NCI-H2227 treated with DMSO at 0.1 percent for 48 hours (cell line): ENCODE data around the gene MRPL33.

ENCODE experiments used
- DNase-seq: peaks from one replicate; lab custom pipeline; 2025; lab: John Stamatoyannopoulos, UW

The MRPL33 gene

DNA sequence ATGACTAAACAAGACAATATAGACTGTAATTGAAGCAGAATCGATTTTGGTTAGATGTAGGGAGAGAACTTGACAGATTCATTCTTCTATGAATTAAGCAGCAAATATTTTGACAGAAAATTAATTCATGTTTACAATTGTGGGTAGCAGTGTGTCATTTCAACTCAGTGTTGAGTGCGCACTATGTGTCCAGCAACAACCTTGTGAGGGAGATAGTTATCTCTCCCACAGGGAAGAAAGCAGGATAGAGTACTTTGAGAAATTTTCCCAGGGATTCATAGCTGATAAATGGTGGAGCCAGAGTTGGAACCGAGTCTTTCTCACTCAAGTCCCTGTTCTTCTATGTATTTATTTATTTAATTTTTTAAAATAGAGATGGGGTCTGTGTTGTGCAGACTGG, 5.2 kb downstream of the MRPL33 start:
- no peak for DNase-seq

DNA sequence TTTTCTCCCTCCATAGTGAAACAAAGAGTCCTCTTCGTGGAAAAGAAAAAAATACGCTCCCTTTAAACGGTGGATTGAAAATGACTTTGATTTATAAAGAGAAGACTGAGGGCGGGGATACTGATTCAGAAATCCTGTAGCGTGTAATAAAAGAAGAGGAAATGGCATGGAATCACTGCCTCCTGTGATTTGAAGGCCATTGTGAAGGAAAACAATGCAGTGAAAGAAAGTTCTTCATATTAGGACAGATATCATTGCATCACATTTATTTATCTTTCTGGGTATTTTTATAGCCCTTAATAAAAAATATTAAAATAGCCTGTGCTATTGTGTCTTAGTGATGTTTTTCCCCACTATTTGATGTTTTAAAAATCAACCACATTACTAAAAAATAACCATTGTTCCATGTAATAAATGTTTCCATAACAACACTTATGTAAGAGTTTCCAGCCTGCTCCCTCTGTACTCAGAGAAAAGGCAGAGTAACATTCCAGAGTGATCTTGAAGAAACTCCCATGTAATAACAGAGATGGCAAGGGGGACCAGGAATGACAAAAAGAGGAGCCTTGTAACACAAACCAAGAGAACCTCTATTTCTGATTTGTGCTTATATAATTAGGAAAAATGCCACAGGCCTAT, 8.0 kb downstream of the MRPL33 start:
- DNase-seq = no peak

DNA sequence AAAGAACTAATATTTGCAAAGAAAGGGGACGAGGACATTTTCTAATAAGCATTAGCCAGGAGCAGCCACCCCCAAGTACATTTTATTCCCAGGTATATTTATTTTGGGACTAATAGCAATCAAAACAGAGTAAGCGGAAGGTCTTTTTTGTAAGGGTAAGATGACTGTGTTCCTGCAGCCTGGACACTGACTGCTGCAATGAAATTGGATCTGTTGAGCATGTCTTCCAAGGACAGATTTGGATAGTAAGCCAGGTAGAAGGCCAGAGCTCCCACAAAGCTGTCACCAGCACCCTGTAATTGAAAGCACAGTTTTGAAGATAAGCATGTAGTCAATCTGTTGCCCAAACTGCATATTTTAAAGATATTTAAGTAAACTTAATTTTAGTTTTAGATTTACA, 10.0 kb downstream of the MRPL33 start:
- DNase-seq = no peak

DNA sequence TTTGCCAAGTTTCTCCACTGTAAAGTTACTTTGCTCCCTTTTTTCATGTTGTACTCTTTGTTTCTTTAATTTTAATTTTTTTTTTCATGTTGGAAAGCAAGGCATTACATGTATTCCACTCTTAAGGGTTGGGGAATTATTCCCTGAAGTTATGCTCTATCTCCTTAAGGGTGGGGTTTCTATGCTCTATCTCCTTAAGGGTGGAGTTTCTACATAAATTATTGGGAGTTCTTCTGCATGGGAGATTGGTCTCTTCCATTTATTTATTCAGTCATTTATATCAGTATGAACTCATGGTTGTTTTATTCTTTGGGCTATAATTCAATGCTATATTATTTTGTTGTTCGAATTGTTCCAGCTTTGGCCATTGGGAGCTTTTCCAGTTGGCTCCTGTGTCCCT, 11.2 kb downstream of the MRPL33 start:
- no peak for DNase-seq

DNA sequence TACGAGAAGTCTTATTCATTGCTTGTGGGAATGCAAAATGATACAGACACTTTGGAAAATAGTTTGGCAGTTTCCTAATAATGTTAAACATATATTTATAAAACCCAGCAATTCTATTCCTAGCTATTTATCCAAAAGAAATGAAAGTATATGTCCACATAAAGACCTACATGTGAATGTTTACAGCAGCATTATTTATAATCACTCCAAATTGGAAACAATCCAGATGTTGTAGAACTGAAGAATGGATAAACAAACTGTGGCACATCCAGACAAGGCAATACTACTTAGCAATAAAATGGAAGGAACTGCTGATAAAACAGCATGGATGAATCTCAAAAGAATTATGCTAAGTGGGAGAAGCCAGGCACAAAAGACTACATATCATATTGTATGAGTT, 19.3 kb downstream of the MRPL33 start:
- no peak for DNase-seq

DNA sequence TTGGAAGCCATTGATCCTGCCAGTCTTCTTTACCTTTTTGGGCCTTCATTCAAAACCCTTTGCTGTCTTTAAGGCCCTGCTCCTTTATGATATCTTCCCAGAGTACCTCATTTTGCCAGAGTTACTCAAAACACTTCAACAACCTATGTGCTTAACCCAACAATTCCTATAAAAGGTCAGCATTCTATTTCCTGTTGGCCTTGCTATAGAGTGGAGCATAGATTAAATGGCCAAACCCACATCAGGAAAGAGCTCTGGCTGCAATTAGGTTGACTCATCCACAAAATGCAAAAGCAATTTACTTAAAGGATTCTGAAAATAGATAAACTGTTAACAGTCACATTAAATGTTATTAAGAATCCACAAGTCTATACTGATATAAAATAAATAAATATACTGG, 21.2 kb downstream of the MRPL33 start:
- no peak for DNase-seq

DNA sequence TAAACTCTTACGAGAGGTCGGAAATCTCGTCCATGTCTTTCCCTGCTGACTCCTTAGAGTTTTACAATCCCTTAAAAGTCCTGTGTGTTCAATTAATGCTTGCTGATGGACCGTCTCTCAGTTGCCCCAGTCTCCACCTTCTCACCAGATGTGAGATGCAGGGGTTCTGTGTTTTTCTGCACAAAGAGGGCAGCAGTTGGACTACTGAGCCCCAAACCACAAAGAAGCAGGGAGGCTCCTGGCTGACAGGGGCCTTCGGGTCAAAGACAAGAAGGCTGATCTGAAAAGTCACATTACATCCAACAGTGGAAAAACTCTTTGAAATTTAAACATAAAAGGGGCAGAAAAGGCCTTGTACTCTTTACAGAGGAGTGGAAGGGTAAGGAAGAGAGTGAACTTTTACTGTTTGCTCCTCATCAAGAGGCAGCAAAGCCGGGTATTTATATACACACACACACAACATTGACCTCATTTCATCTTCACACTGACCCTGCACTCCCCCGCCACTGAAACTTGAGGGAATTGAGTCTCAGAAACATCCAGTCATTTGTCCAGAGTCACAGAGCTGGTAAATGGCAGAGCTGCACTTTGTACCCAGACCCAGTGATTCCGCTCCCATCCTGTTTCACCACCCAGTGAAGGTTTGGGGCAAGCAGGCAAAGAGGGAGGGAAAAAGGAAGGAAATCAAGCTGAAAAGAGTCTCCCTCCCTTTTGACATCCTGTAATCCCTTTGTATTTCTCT, 23.7 kb downstream of the MRPL33 start:
- no peak for DNase-seq

DNA sequence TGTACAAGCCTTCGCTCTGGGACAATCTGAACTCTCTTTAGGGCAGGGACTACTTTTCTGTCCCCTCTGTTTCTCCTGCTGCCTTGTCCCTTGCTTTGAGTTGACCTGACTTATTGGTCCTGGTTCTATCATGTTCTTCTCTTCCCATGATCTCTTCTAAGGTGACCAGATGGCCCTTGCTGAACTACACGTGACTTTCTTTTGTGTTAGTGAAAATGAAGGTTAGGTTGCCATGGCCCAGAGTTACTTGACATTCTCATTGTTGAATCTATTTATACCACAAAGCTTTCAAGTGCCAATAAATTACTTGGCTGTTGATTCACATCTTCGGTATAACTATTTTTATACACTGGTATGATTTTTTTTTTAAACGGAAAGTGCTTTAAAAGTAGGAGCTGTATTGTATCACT, 24.4 kb downstream of the MRPL33 start:
- peak; percentile 43 for DNase-seq

DNA sequence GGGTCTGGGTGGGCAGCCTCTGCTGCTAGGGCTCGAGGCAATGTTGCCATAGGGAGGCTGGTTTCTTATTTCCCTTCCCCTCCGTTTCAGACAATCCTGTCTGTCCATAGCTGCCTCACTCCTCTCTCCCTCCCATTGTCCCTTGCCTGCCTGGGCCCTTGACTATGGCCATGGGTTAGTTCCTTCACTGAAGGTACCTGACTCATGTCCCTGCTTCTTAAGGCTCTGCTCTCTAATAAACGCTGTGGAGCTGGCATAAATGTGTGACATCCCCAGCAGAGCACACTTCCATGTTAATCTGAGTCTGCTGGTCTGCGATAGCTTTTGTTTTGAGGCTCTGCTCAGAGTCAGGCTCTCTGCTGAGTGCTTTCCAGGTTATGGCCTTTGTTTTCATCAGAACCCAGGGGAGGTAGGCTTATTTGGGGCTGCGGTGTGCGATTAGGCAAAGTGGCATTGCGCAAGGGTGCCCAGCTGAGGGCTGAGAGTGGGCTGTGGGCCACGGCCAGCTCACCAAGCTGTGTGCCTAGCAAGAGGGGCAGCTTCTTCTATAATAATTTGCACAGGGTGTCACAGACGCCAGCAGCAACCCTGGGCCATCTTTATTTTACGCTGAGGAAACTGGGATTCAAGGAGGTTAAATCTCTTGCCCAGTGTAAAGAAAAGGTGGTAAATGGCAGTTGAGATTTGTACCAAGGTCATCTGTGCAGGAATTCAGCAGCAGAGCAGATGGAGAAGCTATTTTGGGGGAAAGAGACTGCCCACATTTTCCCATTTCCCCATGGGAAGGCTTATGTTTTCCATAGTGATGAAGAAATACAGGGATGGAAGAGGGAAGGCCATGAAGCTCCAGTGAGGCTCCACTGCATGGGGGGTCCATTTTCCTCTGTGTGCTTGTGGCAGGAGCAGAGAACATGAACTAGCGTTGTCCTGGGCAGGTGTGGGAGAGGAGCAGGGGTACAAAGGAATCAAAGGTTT, 25.6 kb downstream of the MRPL33 start:
- DNase-seq = no peak

DNA sequence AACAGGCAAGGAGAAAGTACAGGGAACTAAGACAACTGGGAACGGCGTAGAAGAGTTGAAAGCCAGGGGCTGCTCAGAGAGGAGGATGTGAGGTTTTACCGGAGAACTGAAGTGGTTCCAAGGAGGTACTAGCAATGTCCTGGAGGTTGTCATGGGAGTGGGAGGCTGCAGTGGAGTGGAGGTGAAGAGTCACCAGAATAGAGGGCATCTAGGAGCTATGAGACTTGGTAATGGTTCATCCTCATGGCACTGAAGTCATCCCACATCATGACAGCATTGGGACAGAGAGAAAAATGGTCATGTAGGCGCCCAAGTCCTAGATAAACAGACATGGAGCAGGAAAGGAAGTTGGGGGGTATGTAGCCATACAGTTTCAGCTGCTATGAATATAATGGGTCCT, 26.3 kb downstream of the MRPL33 start:
- no peak for DNase-seq

DNA sequence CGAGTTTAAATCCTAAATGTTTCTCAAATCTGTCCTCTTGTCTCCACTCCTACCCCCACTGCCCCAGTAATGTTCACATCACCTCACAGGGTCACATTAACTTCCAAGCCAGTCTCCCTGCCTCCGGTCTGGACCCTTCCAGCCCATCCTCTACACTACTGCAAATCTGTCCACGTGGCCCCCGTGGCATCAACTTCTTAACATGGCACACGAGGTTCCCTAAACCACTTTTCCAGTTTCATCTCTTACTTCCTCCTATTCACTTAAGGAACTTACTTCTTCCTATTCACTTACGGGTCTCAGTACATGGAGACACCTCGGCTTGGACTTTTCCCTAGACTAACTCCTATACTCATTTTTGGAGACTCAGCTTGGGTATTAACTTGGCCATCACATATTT, 27.0 kb downstream of the MRPL33 start:
- DNase-seq = no peak

DNA sequence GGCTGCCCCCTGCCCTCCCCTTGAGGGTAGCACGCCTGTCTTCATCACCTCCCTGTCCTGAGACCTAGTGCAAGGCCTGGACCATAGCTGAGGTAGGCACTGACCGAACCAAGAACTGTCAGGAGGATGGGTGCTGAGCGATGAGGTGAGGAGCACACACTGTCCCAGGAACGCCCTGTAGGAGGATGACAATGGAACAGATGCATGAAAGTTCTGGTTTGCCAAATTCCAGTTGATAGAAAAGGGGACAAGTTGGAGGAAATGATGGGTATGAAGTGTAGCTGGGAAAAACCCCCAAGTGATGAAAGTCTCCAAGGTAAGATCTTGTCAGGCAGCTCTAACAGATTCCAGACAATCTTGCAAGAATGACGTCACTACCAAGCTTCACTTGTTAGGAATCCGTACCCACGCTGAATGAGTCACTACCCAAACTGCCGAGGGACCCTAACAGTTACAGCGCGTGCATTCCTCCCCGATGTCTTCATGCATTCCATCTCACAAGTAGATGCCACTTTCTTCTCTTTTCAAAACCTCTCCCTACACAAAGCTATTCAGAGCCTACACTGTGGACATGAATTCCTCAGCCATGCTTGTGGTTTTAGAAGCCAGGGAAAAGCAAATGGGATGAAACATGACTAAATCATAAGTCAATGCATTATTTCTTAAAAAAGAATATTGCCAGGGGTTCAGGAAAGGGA, 27.6 kb downstream of the MRPL33 start:
- no peak for DNase-seq

DNA sequence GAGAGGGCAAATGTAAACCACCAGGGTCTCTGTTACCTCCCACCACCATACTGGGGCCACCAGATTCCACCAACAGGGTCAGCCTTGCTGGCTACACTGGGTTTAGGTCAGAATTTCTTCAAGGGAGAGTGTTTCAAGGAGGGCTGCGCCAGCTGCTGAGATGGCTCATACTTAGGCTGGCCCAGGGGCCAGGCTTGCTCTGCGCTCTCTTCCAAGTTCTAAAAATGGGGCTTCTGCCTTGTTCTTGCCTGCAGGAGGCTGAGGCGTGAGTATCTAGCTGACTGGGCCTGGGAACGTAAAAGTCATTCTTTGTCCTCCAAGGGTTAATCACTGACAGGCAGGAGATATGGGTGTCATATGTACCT, 28.1 kb downstream of the MRPL33 start:
- no peak for DNase-seq

DNA sequence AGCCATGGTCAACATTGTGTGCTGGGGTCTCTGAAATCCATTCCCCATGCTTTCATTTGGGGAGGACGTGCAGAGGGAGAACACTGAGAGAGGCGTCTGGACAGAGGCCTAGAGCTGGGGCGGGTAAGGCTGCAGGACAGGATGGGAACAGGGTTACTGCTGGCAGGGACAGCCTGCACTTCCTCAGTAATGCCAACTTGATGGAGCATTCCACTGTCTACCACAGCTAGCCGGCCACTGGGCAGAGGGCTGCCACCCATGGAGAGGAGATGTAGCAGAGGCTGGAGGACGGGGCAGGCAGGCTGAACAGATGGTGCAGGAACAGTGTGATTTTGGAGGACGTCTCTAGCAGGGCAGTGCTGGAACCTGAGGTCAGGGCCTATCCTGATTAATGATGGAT, 29.3 kb downstream of the MRPL33 start:
- no peak for DNase-seq

DNA sequence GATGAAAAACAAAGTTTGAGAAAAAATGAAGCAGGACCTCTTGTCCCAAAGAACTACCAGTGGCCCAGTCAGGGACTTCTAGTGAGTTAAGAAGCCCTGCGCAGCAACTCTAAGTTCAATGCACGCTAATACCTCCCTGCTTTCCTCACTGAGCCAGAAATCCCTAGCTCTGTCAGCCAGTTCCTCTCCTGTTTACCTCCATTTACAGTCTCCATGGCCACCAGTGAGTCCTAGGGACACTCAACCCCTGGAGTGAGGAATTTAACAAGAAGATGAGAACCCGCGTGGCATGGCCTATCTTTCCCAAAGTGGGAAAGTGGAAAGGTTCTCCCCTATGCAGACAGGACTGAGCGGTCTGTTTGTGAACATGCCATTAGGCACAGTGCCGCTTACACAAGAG, 31.0 kb downstream of the MRPL33 start:
- DNase-seq = no peak

DNA sequence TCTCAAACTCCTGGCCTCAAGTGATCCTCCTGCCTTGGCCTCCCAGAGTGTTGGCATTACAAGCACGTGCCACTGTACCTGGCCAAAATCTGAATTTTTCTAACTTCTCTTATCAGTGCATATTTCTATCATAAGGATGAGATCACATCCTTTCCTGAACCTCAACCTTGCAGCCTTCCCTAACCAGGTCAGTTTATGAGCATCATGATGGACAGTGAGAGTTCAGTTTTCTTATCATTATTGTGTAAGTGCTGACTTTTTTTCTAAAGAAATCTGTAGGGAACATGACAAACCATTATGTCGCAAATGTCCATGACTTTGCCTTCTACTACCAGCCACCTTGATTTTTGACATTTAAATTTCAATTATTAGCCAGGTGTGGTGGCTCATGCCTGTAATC, 31.5 kb downstream of the MRPL33 start:
- DNase-seq = no peak

DNA sequence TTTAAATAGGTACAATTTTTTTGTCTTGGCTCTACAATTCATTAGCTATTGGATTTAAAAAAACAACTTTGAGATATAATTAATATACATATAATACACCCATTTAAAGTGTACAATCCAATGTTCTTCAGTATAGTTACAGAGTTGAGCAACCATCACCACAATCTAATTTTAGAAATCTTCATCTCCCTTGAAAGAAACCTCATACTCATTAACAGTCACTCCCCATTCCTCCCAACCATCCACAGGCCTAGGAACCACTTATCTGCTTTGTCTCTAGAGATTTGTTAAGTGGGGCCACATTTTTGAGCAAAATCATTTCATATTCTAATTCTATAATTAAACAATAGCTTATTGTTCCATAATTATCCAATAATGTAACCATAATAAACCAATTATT, 32.6 kb downstream of the MRPL33 start:
- no peak for DNase-seq

DNA sequence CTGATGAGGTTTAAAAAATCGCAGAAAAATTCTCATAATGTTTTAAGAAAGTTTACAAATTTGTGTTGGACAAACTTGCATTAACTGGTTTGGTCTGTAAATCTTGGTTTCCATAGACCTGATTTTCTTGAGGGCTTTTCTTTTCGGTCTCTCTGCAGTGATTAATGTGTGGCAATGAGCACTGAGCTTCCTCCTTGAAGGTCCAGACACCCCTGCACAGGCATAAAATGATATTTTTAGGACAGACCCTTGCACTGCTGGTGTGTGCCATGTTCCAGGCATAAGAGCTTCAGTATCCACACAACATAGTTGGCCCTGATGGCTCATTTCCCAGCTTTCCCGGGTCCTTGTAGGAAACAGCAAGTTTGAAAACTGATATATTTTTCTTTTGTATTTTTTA, 33.7 kb downstream of the MRPL33 start:
- no peak for DNase-seq

DNA sequence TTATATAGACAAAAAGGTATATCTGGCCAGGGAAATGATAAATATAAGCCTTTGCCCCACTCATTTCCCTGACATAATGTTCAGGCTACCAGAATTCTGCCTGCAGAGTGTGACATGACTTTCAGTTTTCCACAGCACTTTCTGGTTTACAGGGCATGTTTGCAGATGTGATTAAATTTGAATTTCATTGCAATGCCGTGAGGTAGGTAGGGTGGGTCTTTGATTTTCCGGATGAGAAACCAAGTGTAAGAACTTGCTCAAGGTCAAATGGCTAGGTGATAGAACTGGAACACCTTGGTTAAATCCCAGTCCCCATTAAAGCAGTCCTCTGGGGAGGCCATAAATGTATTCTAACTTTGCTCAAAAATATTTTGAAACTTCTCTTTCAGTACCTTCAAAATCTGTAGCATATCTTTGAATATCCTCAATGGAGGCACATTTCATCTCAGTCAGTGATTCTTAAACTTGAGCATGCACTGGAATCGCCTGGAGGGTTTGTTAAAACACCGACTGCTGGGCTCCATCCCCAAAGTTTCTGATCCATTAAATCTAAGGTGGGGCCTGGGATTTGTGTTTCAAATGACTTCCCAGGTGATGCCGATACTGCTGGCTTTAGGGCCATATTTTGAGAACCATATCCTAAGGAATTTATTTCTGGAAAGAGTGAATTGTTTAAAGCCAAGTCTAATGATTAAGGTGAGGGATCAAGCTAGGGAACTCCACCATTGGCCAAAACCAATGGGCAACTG, 35.0 kb downstream of the MRPL33 start:
- no peak for DNase-seq

DNA sequence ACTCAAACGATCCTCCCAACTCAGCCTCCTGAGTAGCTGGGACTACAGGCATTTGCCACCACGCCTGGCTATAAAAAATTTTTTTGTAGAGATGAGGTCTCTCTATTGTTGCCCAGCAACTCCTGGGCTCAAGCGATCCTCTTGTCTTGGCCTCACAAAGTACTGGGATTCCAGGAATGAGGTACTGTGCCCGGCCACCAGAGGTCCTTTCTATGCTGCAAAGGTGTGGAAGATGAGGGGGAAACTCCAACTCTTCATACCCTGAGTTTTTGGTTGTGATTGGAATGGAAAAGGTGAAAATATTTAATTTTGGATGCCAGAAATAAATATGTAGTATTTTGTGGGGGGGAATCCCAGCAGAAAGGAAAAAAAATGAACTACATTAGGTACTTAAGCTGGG, 36.0 kb downstream of the MRPL33 start:
- DNase-seq = no peak

DNA sequence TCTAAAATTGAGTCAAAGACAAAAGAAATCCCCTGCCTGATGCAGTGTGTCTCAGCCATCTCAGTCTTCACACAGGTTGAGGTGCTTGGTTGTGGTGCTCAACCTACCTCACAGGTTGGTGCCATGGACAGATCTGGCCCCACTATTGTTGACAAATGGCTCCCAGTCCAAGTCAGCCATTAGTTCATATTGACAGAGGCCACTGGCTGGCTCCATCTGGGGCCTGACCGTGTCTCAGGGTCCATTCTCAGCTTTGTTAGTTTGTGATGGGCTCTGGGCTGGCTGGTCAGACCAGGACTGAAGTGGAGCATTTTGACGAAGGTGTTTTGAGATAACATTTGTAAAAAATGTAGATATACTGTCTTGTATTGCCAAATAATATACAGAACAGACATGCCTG, 36.9 kb downstream of the MRPL33 start:
- no peak for DNase-seq

DNA sequence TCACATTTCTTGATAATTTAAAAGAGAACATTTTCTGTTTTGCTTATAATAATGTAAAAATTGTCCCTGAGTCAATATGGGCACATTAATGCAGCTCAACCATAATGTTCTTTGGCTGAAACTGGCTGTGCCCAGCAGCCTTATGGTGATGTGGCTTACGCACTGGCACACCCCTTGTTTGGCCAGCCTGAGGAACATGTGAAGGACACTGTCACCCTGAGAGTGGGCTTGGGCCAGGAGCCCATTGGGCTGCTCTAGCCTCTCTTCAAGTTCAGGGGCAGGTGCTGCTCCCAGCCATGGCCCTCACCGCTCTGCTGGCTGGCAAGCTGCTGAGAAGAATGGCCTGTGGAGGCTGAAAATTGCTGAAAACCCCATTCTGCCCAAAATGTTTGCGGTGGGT, 37.5 kb downstream of the MRPL33 start:
- no peak for DNase-seq
